ENCODE results near the gene ARL14EP. TPM values are rescaled to one million over a fixed set of nuclear protein-coding genes. Genes with fewer than 3 reads are reported as not detected.

ARL14EP gene
- total RNA-seq, 1 experiment from 2014 or later: 22.1 TPM

- ChIA-PET POLR2A (no interaction called here), CTCF (no interaction called here)
- Histone ChIP-seq H3K9me3 (ENCODE audit: control insufficient read depth, insufficient read depth, low read depth, low read length) (no peaks in the 10 kb centered on the region), H3K4me3 (ENCODE audit: low read depth in 2 of 2, low read length in 2 of 2) (no peak overlapping the region), H3K27me3 (ENCODE audit: control insufficient read depth, insufficient read depth, low read length) (no peaks in the 10 kb centered on the region), H3K36me3 (ENCODE audit: control insufficient read depth, insufficient read depth, low read length) (no peaks in the 10 kb centered on the region), H3K4me1 (ENCODE audit: control insufficient read depth, insufficient read depth, low read length) (no peaks in the 10 kb centered on the region), H3K27ac (ENCODE audit: low read length) (no peak overlapping the region)
- in situ Hi-C loops (cut with HindIII; ENCODE audit: low pct_unique_long_range_greater_than_20kb, low sequenced_read_pairs): no loop called here
- no peak for DNase-seq (ENCODE audit: low read depth, low spot score)
- TF ChIP-seq CTCF (IDR thresholded peaks at IDR 0.05): no peak
- no peak for TF ChIP-seq TCF7L2 (IDR thresholded peaks at IDR 0.05; ENCODE audit: low read depth, low read length)
- BruUV-seq (replicated peaks): no TSS peak
- intact Hi-C loops (cut with micrococcal nuclease; ENCODE audit: unreplicated experiment): no loop called here
- ATAC-seq: no peak
Measured at GRCh38 chr11:30370164-30370563, 47.3 kb downstream of the ARL14EP start.

GRCh38 chr11:30377347-30377746 lies 54.4 kb downstream of the ARL14EP start:
- CTCF ChIA-PET: no interaction called here
- H3K4me1 ChIP-seq (ENCODE audit: control insufficient read depth, insufficient read depth, low read length): no peaks in the 10 kb centered on the region
- DNase-seq (ENCODE audit: low read depth, low spot score) (no peak), ATAC-seq (no peak)
- no peak overlapping the region for H3K4me3 ChIP-seq (ENCODE audit: low read depth in 2 of 2, low read length in 2 of 2)
- no peaks in the 10 kb centered on the region for H3K36me3 ChIP-seq (ENCODE audit: control insufficient read depth, insufficient read depth, low read length)
- in situ Hi-C loops (cut with HindIII; ENCODE audit: low pct_unique_long_range_greater_than_20kb, low sequenced_read_pairs) (no loop called here), intact Hi-C loops (cut with micrococcal nuclease; ENCODE audit: unreplicated experiment) (no loop called here)
- TF ChIP-seq POLR2AphosphoS5 (IDR thresholded peaks at IDR 0.05; ENCODE audit: low read depth, low read length): no peak
- TF ChIP-seq CTCF (IDR thresholded peaks at IDR 0.05): no peak
- TF ChIP-seq REST (IDR thresholded peaks at IDR 0.05; ENCODE audit: insufficient read depth in 1 of 2, low read depth in 2 of 2, low read length in 1 of 2): no peak
- no peak for TF ChIP-seq TCF7L2 (IDR thresholded peaks at IDR 0.05; ENCODE audit: low read depth, low read length)
- TF ChIP-seq SIN3A (IDR thresholded peaks at IDR 0.05; ENCODE audit: borderline replicate concordance, insufficient read depth, low read depth, low read length): no peak
- no peaks in the 10 kb centered on the region for H3K9me3 ChIP-seq (ENCODE audit: control insufficient read depth, insufficient read depth, low read depth, low read length)
- POLR2A ChIA-PET: no interaction called here
- no peak overlapping the region for H3K27ac ChIP-seq (ENCODE audit: low read length)
- no peaks in the 10 kb centered on the region for H3K27me3 ChIP-seq (ENCODE audit: control insufficient read depth, insufficient read depth, low read length)
- BruUV-seq (replicated peaks): no TSS peak

- no TSS peak for BruUV-seq (replicated peaks)
- ChIA-PET POLR2A (no interaction called here), CTCF (no interaction called here)
- Histone ChIP-seq H3K4me3 (ENCODE audit: low read depth in 2 of 2, low read length in 2 of 2) (no peak overlapping the region), H3K4me1 (ENCODE audit: control insufficient read depth, insufficient read depth, low read length) (no peaks in the 10 kb centered on the region), H3K27me3 (ENCODE audit: control insufficient read depth, insufficient read depth, low read length) (no peaks in the 10 kb centered on the region), H3K27ac (ENCODE audit: low read length) (no peak overlapping the region), H3K36me3 (ENCODE audit: control insufficient read depth, insufficient read depth, low read length) (no peaks in the 10 kb centered on the region), H3K9me3 (ENCODE audit: control insufficient read depth, insufficient read depth, low read depth, low read length) (no peaks in the 10 kb centered on the region)
- DNase-seq (ENCODE audit: low read depth, low spot score) (no peak), ATAC-seq (no peak)
- no peak for TF ChIP-seq SIN3A (IDR thresholded peaks at IDR 0.05; ENCODE audit: borderline replicate concordance, insufficient read depth, low read depth, low read length)
- no peak for TF ChIP-seq REST (IDR thresholded peaks at IDR 0.05; ENCODE audit: insufficient read depth in 1 of 2, low read depth in 2 of 2, low read length in 1 of 2)
- TF ChIP-seq CTCF (IDR thresholded peaks at IDR 0.05): no peak
- TF ChIP-seq POLR2AphosphoS5 (IDR thresholded peaks at IDR 0.05; ENCODE audit: low read depth, low read length): no peak
- TF ChIP-seq TCF7L2 (IDR thresholded peaks at IDR 0.05; ENCODE audit: low read depth, low read length): no peak
- in situ Hi-C loops (cut with HindIII; ENCODE audit: low pct_unique_long_range_greater_than_20kb, low sequenced_read_pairs): no loop called here
- intact Hi-C loops (cut with micrococcal nuclease; ENCODE audit: unreplicated experiment): no loop called here
Measured at GRCh38 chr11:30380846-30381245, 57.9 kb downstream of the ARL14EP start.

All from Panc1 (cell line).